ENCODE data around the gene SPA17. TPM values are rescaled to one million over a fixed set of nuclear protein-coding genes. Genes with fewer than 3 reads are reported as not detected.

The SPA17 gene
- total RNA-seq, 4 donors from 2014 or later: 0.88 to 3.6 (median 1.1) TPM; not detected in 1

- TF ChIP-seq POLR2A (IDR thresholded peaks at IDR 0.05) (no peak), CTCF (IDR thresholded peaks at IDR 0.05) (no peak)
These were observed 29.9 kb upstream of the SPA17 start for GRCh38 chr11:124643605-124644425.

GRCh38 chr11:124644426-124645280 is 29.1 kb upstream of the SPA17 start:
- no peak for TF ChIP-seq POLR2A (IDR thresholded peaks at IDR 0.05)
- peak; percentile 64 to 83 (median 75) for TF ChIP-seq CTCF (IDR thresholded peaks at IDR 0.05)
- Histone ChIP-seq H3K4me3 (peak overlapping the region in 1 of 4 donors; percentile 25), H3K27ac (no peak overlapping the region)

More at GRCh38 chr11:124643605-124644425, 29.9 kb upstream of the SPA17 start:
- Histone ChIP-seq H3K4me3 (no peak overlapping the region), H3K4me1 (no peaks in the 10 kb centered on the region), H3K27me3 (no peaks in the 10 kb centered on the region), H3K27ac (no peak overlapping the region), H3K36me3 (peaks cover 0 to 12% (median 0%) of the 10 kb centered on the region in 3 donors), H3K9me3 (no peaks in the 10 kb centered on the region)
- no peak for DNase-seq

GRCh38 chr11:124646148-124646547 is 27.6 kb upstream of the SPA17 start:
- no peak for DNase-seq
- no peaks in the 10 kb centered on the region for H3K9me3 ChIP-seq
- TF ChIP-seq POLR2A (IDR thresholded peaks at IDR 0.05): no peak
- no peak for TF ChIP-seq CTCF (IDR thresholded peaks at IDR 0.05)
- H3K27ac ChIP-seq: no peak overlapping the region
- no peak overlapping the region for H3K4me3 ChIP-seq
- H3K4me1 ChIP-seq: no peaks in the 10 kb centered on the region
- no peaks in the 10 kb centered on the region for H3K27me3 ChIP-seq
- peaks cover 0 to 5% (median 0%) of the 10 kb centered on the region in 3 donors for H3K36me3 ChIP-seq

More at GRCh38 chr11:124644426-124645280, 29.1 kb upstream of the SPA17 start:
- H3K27me3 ChIP-seq: no peaks in the 10 kb centered on the region
- no peaks in the 10 kb centered on the region for H3K4me1 ChIP-seq
- no peaks in the 10 kb centered on the region for H3K9me3 ChIP-seq
- H3K36me3 ChIP-seq: peaks cover 0 to 12% (median 0%) of the 10 kb centered on the region in 3 donors
- DNase-seq: peak; percentile 37 to 74 (median 57)

- TF ChIP-seq CTCF (IDR thresholded peaks at IDR 0.05): no peak
- no peak for TF ChIP-seq POLR2A (IDR thresholded peaks at IDR 0.05)
- Histone ChIP-seq H3K27me3 (no peaks in the 10 kb centered on the region), H3K27ac (no peak overlapping the region), H3K4me3 (no peak overlapping the region), H3K9me3 (no peaks in the 10 kb centered on the region), H3K4me1 (no peaks in the 10 kb centered on the region), H3K36me3 (peaks cover 0 to 25% (median 0%) of the 10 kb centered on the region in 3 donors)
- no peak for DNase-seq
These were observed 25.1 kb upstream of the SPA17 start for GRCh38 chr11:124648610-124649009.

GRCh38 chr11:124656774-124657630 is 16.7 kb upstream of the SPA17 start:
- H3K4me3 ChIP-seq: no peak overlapping the region
- no peak for TF ChIP-seq POLR2A (IDR thresholded peaks at IDR 0.05)
- DNase-seq: no peak
- H3K27ac ChIP-seq: no peak overlapping the region
- H3K36me3 ChIP-seq: peaks cover 0 to 23% (median 0%) of the 10 kb centered on the region in 3 donors
- H3K27me3 ChIP-seq: no peaks in the 10 kb centered on the region
- H3K9me3 ChIP-seq: no peaks in the 10 kb centered on the region
- no peaks in the 10 kb centered on the region for H3K4me1 ChIP-seq
